NB4 (cell line): ENCODE results near the gene SLC36A3.

Experiments
- DNase-seq: peaks from one replicate; pipeline ENCODE4 v3.0.0; 2010; ENCODE audit warnings: low read depth
- H3K4me3 ChIP-seq: one replicate; pipeline ENCODE4 v1.5.1; 2011; ENCODE audit warnings: mild to moderate bottlenecking, low read depth, low read length, moderate library complexity
- MYC ChIP-seq: IDR thresholded peaks from 2 replicates; pipeline ENCODE4 v1.6.1; 2011; ENCODE audit warnings: low read depth, low read length
- POLR2A ChIP-seq: IDR thresholded peaks from 2 replicates; pipeline ENCODE4 v1.6.1; 2011; ENCODE audit warnings: mild to moderate bottlenecking; ENCODE audit not compliant: insufficient read length; ENCODE audit errors: extremely low read depth
- TF ChIP-seq, protein P1 (sequence below): IDR thresholded peaks from one replicate; pipeline ENCODE4 v1.5.1; 2012; ENCODE audit warnings: low read depth, low read length
- TF ChIP-seq, protein P2 (sequence below): IDR thresholded peaks from 2 replicates; pipeline ENCODE4 v1.6.1; 2011; ENCODE audit warnings: low read depth, low read length

SLC36A3 gene

DNA sequence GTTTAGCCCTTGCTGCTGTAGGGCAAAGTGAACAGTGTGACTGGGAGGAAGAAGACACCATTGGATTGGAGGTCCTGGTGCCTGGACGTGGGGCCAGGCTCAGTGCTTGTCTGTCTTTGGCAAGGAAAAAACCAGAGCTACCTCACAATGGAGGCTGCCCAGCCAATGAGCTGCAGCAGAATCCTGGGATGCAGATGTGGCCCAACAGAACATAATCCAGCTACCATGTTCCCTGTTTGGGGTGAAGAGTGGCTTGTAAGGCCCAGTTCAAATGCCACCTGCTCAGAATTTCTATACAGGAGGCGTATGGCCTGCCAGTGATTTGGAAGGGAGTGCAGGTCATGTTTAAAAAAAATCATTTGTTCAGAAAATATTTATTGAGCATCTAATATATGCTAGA lies at the start of gene SLC36A3:
Gene SLC36A3, minus strand, starts transcription at position 101 of the 400 bp plus-strand sequence. CDS start 412 bp downstream, outside the sequence.
- no peak within 1 kb of the TSS for H3K4me3 ChIP-seq
- TF ChIP-seq POLR2A, result no peak
- TF ChIP-seq, protein P1, sequence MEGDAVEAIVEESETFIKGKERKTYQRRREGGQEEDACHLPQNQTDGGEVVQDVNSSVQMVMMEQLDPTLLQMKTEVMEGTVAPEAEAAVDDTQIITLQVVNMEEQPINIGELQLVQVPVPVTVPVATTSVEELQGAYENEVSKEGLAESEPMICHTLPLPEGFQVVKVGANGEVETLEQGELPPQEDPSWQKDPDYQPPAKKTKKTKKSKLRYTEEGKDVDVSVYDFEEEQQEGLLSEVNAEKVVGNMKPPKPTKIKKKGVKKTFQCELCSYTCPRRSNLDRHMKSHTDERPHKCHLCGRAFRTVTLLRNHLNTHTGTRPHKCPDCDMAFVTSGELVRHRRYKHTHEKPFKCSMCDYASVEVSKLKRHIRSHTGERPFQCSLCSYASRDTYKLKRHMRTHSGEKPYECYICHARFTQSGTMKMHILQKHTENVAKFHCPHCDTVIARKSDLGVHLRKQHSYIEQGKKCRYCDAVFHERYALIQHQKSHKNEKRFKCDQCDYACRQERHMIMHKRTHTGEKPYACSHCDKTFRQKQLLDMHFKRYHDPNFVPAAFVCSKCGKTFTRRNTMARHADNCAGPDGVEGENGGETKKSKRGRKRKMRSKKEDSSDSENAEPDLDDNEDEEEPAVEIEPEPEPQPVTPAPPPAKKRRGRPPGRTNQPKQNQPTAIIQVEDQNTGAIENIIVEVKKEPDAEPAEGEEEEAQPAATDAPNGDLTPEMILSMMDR, result no peak
- TF ChIP-seq, protein P2, sequence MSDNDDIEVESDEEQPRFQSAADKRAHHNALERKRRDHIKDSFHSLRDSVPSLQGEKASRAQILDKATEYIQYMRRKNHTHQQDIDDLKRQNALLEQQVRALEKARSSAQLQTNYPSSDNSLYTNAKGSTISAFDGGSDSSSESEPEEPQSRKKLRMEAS, result no peak
- DNase-seq, result no peak

DNA sequence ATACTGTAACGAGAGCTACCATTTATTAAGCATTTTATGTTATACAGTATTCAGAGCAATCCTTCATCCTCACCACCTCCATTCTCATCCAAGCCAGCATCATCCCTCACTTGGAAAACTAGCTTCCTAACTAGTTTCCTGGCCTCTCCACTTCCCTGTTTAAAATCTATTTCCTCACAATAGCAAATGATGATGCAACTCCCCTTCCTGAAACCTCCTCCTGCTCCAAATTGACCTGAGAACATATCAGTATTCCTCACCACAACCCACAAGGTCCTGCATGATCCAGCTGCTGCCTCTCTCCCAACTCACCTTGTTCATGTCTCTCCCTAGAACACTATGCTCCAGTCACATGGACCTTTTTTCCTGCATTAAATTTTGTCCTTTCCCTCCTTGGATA lies 48.1 kb upstream of the SLC36A3 start:
- no peak overlapping the region for H3K4me3 ChIP-seq
- no peak for DNase-seq
- TF ChIP-seq, protein P1, result no peak
- TF ChIP-seq MYC (no peak), POLR2A (no peak)

DNA sequence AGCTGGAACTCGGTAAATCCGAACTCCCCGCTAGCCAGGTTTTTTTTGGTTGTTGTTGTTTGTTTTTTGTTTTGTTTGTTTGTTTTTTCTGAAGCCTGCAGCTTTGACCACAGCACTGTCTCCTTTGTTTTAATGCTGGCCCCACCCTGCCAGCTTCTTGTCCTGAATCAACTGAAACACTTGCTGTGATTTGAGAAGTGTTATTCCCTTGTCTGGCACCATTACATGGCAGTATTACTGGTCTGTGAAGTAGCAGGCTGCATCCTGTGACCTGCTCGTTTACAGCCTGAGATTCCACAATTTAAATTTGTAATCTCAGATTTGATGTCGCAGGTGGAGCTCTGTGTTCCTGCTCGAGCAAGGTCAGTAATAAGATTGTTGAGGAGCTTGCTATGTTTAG lies 45.2 kb upstream of the SLC36A3 start:
- H3K4me3 ChIP-seq, result no peak overlapping the region
- no peak for TF ChIP-seq POLR2A
- TF ChIP-seq, protein P2, result no peak
- no peak for TF ChIP-seq MYC
- TF ChIP-seq, protein P1, result no peak
- no peak for DNase-seq

DNA sequence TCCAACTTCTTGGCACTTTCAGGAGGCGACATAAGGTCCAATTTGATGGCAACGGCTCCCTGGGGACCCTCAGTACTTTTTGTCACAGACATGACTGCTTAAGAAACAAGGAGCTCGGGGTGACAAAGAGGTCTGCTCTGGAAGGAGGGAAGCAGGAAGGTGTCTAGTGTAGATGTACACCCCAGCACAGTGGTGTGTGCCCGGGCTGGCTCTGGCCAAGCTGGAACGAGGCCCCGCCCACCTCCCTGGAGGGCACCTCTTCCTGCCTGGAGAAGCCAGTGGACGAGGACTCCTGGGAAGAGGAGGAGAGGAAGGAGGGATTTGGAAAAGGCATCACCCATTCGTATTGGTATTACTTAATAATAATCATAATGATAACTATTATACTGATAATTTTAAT lies 43.8 kb upstream of the SLC36A3 start, which contains the start of gene SLC36A2:
Gene SLC36A2, minus strand, starts transcription at position 191 of the 400 bp plus-strand sequence. Its CDS starts 99 bp downstream, at position 92.
- DNase-seq, result no peak
- TF ChIP-seq POLR2A (no peak), MYC (no peak)
- TF ChIP-seq, protein P1, result no peak
- TF ChIP-seq, protein P2, result no peak
- H3K4me3 ChIP-seq, result no peak within 1 kb of the TSS

DNA sequence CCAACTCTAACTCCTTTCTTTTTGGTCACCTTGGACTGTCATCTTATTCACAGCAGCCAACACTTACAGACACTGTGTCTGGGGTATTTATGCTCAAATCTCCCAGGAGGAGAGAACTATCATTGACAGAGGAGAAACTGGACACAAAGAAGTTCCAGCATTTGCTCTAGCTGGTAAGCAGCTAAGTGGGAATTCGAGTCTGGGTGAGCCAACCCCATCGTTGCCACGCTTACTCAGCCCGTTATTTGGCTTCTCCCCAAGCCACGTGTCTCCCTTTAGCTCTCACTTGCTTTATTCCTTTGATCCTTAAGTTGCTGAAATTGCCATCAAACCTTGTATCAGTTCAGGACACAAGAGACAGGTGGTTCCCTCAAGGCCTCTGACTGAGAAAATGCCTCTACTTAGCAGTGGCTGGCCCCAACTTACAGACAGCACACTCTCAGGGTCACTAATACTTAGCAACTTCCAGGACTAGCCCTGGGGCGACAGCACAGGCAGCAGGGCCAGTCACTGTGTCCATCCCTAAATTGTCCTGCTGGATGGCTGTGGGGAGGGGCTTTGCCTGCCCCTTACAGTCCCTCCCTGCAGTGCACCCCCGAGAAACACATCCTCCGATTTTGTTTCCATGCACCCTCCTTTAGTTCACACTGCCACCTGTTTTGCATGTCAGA lies 42.4 kb upstream of the SLC36A3 start:
- TF ChIP-seq, protein P2, result no peak
- TF ChIP-seq POLR2A (no peak), MYC (no peak)
- TF ChIP-seq, protein P1, result no peak
- no peak overlapping the region for H3K4me3 ChIP-seq
- DNase-seq, result no peak

DNA sequence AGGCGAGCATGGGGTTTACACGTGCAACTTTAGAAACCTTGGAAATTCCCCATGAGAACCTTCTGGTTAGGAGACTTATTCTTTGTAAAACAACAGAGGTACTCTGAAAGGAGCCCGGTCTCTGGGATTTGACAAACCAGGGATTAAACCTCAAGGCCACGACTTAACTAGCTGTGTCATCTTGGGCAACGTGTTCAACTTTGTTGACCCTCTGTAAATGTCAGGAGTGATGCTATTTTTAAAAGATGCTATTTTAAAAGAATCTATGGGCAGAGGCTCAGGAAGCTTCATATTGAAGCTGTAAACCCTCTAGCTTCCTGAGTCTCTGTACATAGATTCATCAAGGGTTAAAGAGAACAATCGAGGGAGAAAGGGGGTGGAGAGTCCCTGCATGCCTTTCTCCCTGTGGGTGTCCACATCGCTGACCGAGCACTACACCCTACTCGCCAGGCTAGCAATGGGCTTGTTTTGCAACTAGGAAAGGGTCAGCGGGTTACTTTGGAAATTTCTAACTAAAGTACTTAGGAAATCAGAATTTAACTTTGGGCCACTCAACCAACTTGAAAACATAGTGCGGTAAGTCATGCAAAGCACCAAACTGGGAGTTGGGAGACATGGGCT lies 41.7 kb upstream of the SLC36A3 start:
- no peak for DNase-seq
- no peak for TF ChIP-seq POLR2A
- TF ChIP-seq MYC, result no peak
- TF ChIP-seq, protein P1, result no peak
- H3K4me3 ChIP-seq, result no peak overlapping the region
